Nephron (organoid): ENCODE results near the gene FOXM1.

Source experiments
- H3K27ac Mint-ChIP-seq, 3 experiments: 2 replicates each; pipeline ENCODE4 v1.8.0; 2020; ENCODE audit warnings: mixed read lengths in 3 of 3, mild to moderate bottlenecking in 2 of 3, moderate library complexity in 1 of 3
- H3K27me3 Mint-ChIP-seq: 2 replicates; pipeline ENCODE4 v1.8.0; 2021; ENCODE audit warnings: low read depth, mild to moderate bottlenecking, moderate library complexity, mixed read lengths
- H3K36me3 Mint-ChIP-seq: 2 replicates; pipeline ENCODE4 v1.8.0; 2020; ENCODE audit warnings: low read depth, mixed read lengths
- H3K4me1 Mint-ChIP-seq: 2 replicates; pipeline ENCODE4 v1.8.0; 2020; ENCODE audit warnings: mixed read lengths
- H3K4me3 Mint-ChIP-seq, 3 experiments: 2 replicates each; pipeline ENCODE4 v1.8.0; 2020; ENCODE audit warnings: mild to moderate bottlenecking in 3 of 3, mixed read lengths in 3 of 3, moderate library complexity in 2 of 3
- H3K9me3 Mint-ChIP-seq: 2 replicates; pipeline ENCODE4 v1.8.0; 2020; ENCODE audit warnings: mixed read lengths
- TF ChIP-seq, protein P1 (sequence below), 3 experiments: fragments of 200-600 bp; sonication (generic); IDR thresholded peaks; one replicate each; pipeline ENCODE4 v1.5.0; 2021; ENCODE audit warnings: antibody characterized with exemption in 3 of 3; ENCODE audit not compliant: unreplicated experiment in 3 of 3

Gene FOXM1

DNA sequence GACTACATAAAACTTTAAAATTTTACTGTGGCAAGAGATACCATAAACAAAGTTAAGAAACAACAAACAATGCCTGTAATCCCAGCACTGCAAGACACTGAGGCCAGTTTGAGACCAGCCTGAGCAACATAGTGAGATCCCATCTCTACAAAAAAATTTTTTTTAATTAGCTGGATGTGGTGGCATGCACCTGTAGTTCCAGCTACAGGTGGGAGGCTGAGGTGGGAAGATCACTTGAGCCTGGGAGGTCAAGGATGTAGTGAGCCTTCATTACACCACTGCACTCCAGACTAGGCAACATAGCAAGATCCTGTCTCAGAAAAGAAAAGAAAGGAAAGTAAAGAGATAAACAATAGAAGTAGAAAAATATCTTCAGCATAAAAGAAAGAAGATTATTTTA is 16.8 kb downstream of the FOXM1 start:
- H3K4me1 Mint-ChIP-seq, result peaks cover 11% of the 10 kb centered on the region
- H3K4me3 Mint-ChIP-seq, result no peak overlapping the region
- no peaks in the 10 kb centered on the region for H3K27me3 Mint-ChIP-seq
- peaks cover 43% of the 10 kb centered on the region for H3K36me3 Mint-ChIP-seq
- H3K9me3 Mint-ChIP-seq, result no peaks in the 10 kb centered on the region
- no peak overlapping the region for H3K27ac Mint-ChIP-seq
- TF ChIP-seq, protein P1, sequence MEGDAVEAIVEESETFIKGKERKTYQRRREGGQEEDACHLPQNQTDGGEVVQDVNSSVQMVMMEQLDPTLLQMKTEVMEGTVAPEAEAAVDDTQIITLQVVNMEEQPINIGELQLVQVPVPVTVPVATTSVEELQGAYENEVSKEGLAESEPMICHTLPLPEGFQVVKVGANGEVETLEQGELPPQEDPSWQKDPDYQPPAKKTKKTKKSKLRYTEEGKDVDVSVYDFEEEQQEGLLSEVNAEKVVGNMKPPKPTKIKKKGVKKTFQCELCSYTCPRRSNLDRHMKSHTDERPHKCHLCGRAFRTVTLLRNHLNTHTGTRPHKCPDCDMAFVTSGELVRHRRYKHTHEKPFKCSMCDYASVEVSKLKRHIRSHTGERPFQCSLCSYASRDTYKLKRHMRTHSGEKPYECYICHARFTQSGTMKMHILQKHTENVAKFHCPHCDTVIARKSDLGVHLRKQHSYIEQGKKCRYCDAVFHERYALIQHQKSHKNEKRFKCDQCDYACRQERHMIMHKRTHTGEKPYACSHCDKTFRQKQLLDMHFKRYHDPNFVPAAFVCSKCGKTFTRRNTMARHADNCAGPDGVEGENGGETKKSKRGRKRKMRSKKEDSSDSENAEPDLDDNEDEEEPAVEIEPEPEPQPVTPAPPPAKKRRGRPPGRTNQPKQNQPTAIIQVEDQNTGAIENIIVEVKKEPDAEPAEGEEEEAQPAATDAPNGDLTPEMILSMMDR (IDR thresholded peaks at IDR 0.05; ENCODE audit: unreplicated experiment in 3 of 3), result no peak

DNA sequence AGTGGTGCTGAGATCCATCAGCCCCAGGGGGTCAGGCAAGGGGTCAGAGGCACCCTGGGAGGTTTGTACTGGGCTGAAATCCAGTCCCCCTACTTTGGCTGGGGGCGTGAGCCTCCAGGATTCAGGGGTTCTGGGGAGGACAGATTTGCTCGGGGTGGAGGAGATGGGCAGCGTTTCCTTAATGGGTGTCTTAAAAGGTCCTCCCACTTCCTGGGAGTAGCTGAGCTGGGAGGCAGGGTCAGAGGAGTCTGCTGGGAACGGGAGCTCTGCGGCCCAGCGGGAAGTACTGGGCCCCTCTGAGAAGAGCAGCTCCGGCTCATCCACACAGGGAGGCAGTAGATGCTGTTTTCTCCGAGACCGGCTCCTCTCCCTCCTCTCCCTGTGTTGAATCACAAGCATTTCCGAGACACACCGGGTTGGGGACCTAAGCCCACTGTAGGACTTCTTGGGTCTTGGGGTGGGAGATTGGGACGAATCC is 18.0 kb downstream of the FOXM1 start:
- peaks cover 4% of the 10 kb centered on the region for H3K27me3 Mint-ChIP-seq
- TF ChIP-seq, protein P1 (IDR thresholded peaks at IDR 0.05; ENCODE audit: unreplicated experiment in 3 of 3), result no peak
- no peak overlapping the region for H3K4me3 Mint-ChIP-seq
- no peaks in the 10 kb centered on the region for H3K9me3 Mint-ChIP-seq
- H3K4me1 Mint-ChIP-seq, result peaks cover 11% of the 10 kb centered on the region
- peak overlapping the region in 2 of 3 experiments; percentile 34 to 67 for H3K27ac Mint-ChIP-seq
- peaks cover 34% of the 10 kb centered on the region for H3K36me3 Mint-ChIP-seq

DNA sequence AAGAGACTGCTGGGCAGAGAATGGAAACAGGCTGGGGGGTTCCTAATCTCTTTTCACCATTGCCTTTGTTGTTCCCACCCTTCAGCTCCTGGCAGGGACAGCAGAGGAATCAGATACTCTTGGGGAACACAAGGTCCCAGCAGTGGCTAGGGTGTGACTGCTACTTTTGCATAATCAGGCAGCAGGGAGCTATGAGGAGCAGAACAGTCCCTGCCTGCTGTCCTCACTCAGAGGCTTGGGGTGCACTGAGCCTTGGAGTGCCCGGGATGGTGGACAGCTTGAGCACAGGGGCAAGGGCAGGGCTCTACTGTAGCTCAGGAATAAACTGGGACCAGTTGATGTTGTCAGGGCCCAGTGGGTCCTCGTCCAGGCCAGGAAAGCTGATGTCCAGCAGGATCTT is 18.6 kb downstream of the FOXM1 start:
- peaks cover 30% of the 10 kb centered on the region for H3K36me3 Mint-ChIP-seq
- no peak overlapping the region for H3K4me3 Mint-ChIP-seq
- H3K27me3 Mint-ChIP-seq, result peaks cover 5% of the 10 kb centered on the region
- H3K4me1 Mint-ChIP-seq, result peaks cover 15% of the 10 kb centered on the region
- TF ChIP-seq, protein P1 (IDR thresholded peaks at IDR 0.05; ENCODE audit: unreplicated experiment in 3 of 3), result no peak
- H3K9me3 Mint-ChIP-seq, result no peaks in the 10 kb centered on the region
- H3K27ac Mint-ChIP-seq, result peak overlapping the region in 2 of 3 experiments; percentile 34 to 67

DNA sequence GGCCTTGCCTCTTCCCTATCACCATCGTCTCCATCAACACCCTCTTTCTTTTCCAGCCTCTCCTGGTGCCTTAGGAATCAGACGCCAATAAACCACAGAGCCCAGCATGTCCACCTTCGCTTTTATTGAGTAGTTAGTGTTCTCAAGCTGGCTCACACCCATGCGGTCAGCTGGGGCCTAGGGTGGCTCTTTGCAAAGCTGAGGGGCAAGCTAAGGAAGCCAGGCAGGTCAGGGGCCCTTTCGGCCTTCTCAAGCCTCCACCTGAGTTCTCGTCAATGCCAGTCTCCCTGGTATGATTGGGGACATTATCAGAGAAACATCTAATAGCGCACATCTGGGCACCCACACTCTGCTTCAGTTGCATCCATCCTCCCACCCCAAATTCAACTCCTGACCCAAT is 19.4 kb downstream of the FOXM1 start:
- H3K27ac Mint-ChIP-seq, result no peak overlapping the region
- peaks cover 5% of the 10 kb centered on the region for H3K27me3 Mint-ChIP-seq
- TF ChIP-seq, protein P1 (IDR thresholded peaks at IDR 0.05; ENCODE audit: unreplicated experiment in 3 of 3), result no peak
- H3K4me3 Mint-ChIP-seq, result no peak overlapping the region
- no peaks in the 10 kb centered on the region for H3K9me3 Mint-ChIP-seq
- peaks cover 15% of the 10 kb centered on the region for H3K4me1 Mint-ChIP-seq
- peaks cover 24% of the 10 kb centered on the region for H3K36me3 Mint-ChIP-seq

DNA sequence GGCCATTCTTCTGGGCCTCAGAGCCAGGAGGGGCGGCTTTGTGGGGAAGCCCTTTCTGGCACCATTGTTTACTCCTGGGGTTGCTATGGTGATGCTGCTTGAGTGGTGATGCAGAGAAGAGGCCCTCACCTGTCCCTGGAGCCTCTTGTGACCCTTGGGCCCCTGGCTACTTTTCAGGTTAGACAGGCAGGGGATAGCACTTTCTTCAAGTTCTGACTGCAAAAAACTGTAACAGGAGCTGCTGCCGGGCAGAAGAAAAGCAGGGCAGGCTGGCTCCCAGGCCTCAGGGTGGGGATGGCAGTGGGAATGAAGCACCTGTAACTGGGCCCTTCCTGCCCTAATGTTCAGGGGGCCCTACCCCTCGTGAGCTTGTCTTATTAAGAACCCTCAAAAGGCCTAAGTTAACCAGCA is 19.9 kb downstream of the FOXM1 start, which contains the start of gene TEX52:
Gene TEX52, minus strand, starts transcription at position 19 of the 411 bp plus-strand sequence. Its CDS starts 13 bp downstream, at position 6.
- H3K36me3 Mint-ChIP-seq, result peaks cover 21% of the 10 kb centered on the region
- H3K27me3 Mint-ChIP-seq, result peaks cover 5% of the 10 kb centered on the region
- H3K9me3 Mint-ChIP-seq, result no peaks in the 10 kb centered on the region
- no peak within 1 kb of the TSS for H3K4me3 Mint-ChIP-seq
- TF ChIP-seq, protein P1 (IDR thresholded peaks at IDR 0.05; ENCODE audit: unreplicated experiment in 3 of 3), result no peak
- peak within 1 kb of the TSS in 1 of 3 experiments; percentile 66 for H3K27ac Mint-ChIP-seq
- peaks cover 15% of the 10 kb centered on the region for H3K4me1 Mint-ChIP-seq

DNA sequence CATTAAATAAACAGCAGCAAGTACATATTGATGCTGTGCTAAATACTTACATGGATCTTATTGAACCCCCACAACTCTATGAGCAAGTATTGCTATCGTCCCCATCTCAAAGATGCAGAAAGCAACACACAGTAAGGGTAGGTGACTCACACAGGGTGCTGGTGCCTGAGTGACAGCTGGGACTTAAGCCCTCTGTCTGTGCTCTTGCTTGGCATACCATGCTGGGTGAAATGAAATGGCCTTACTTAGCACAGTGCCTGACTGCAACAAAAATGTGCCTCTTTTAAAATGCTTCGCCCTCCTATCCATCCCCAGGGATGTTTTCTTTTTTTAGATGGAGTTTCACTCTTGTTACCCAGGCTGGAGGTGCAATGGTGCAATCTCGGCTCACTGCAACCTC is 20.9 kb downstream of the FOXM1 start:
- peaks cover 16% of the 10 kb centered on the region for H3K36me3 Mint-ChIP-seq
- H3K4me3 Mint-ChIP-seq, result no peak overlapping the region
- no peaks in the 10 kb centered on the region for H3K9me3 Mint-ChIP-seq
- TF ChIP-seq, protein P1 (IDR thresholded peaks at IDR 0.05; ENCODE audit: unreplicated experiment in 3 of 3), result no peak
- H3K4me1 Mint-ChIP-seq, result peaks cover 15% of the 10 kb centered on the region
- peaks cover 5% of the 10 kb centered on the region for H3K27me3 Mint-ChIP-seq
- no peak overlapping the region for H3K27ac Mint-ChIP-seq
